IPS-18a (cell line): Measurements from ENCODE around the gene CACNA2D1.
"Not testable (repeated sequence)": the region's sequence is repeated elsewhere in the genome, so short reads cannot be mapped to it uniquely, and the experiment has no call there.

ENCODE experiments used
- H3K27ac ChIP-seq: one replicate; pipeline ENCODE4 v1.5.1; 2013; ENCODE audit warnings: low read length
- H3K27me3 ChIP-seq: one replicate; pipeline ENCODE4 v1.6.1; 2013; ENCODE audit warnings: mild to moderate bottlenecking, low read length; ENCODE audit not compliant: control insufficient read depth, insufficient read depth
- H3K36me3 ChIP-seq: one replicate; pipeline ENCODE4 v1.6.1; 2013; ENCODE audit warnings: low read depth, low read length; ENCODE audit not compliant: control insufficient read depth
- H3K4me1 ChIP-seq: one replicate; pipeline ENCODE4 v1.6.1; 2013; ENCODE audit warnings: low read depth, low read length; ENCODE audit not compliant: control insufficient read depth
- H3K4me3 ChIP-seq: one replicate; pipeline ENCODE4 v1.5.1; 2013; ENCODE audit warnings: low read length
- H3K9ac ChIP-seq: one replicate; pipeline ENCODE4 v1.6.1; 2013; ENCODE audit warnings: mild to moderate bottlenecking, low read length, moderate library complexity
- H3K9me3 ChIP-seq: one replicate; pipeline ENCODE4 v1.6.1; 2013; ENCODE audit warnings: low read depth, low read length; ENCODE audit not compliant: control insufficient read depth

Gene CACNA2D1

DNA sequence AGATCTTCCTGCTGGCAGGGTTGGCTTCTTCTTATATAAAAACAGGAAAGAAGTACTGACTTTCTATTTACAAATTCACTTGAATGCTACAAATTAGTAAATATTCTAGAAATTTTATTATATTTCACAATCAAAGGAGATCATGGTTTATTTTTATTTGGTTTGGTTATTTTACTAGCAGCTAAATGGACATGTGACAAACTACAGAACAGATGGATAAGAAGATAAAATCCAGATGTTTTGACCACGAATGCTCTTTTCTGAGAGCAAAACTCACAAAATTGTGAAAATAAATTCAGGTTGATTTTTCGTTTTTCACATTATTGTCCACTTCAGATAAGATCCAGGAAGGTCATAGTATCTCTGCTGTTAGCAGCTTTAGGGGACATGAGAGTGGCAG is 55.4 kb downstream of the CACNA2D1 start:
- Histone ChIP-seq H3K27me3 (peaks cover 24% of the 10 kb centered on the region), H3K9ac (no peak overlapping the region), H3K4me1 (peaks cover 3% of the 10 kb centered on the region), H3K36me3 (no peaks in the 10 kb centered on the region), H3K9me3 (no peaks in the 10 kb centered on the region), H3K27ac (no peak overlapping the region), H3K4me3 (no peak overlapping the region)

- not testable (repeated sequence) for H3K9ac ChIP-seq, H3K9me3 ChIP-seq, H3K4me3 ChIP-seq, H3K27ac ChIP-seq, H3K4me1 ChIP-seq, H3K36me3 ChIP-seq
- H3K27me3 ChIP-seq, result peaks cover 24% of the 10 kb centered on the region
Measured at GRCh38 chr7:82386571-82386970, 57.0 kb downstream of the CACNA2D1 start.

- H3K4me1 ChIP-seq, result peaks cover 6% of the 10 kb centered on the region
- H3K36me3 ChIP-seq, result no peaks in the 10 kb centered on the region
- no peak overlapping the region for H3K27ac ChIP-seq
- H3K9me3 ChIP-seq, result no peaks in the 10 kb centered on the region
- no peak overlapping the region for H3K4me3 ChIP-seq
- peaks cover 24% of the 10 kb centered on the region for H3K27me3 ChIP-seq
- no peak overlapping the region for H3K9ac ChIP-seq
Measured at GRCh38 chr7:82384779-82385178, 58.8 kb downstream of the CACNA2D1 start.

DNA sequence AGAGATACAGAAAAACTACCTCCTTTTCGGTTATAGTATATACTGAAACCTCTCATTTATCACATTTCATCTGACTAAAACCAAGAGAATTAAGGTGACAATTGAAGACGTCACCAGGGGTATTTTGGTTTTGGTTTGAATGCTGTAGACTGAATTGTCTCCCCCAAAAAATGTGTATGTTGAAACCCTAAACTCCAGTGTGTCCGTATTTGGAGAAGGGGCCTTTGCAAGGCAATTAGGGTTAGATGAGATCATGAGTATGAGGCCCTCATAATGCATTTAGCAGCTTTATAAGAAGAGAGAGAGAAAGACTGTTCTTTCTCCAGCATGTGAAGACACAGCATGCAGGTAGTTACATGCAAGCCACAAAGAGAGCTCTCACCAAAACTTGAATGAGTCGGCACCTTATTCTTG is 59.5 kb downstream of the CACNA2D1 start:
- no peaks in the 10 kb centered on the region for H3K9me3 ChIP-seq
- peaks cover 24% of the 10 kb centered on the region for H3K27me3 ChIP-seq
- no peak overlapping the region for H3K9ac ChIP-seq
- no peak overlapping the region for H3K27ac ChIP-seq
- H3K4me3 ChIP-seq, result no peak overlapping the region
- no peaks in the 10 kb centered on the region for H3K36me3 ChIP-seq
- H3K4me1 ChIP-seq, result peaks cover 6% of the 10 kb centered on the region

DNA sequence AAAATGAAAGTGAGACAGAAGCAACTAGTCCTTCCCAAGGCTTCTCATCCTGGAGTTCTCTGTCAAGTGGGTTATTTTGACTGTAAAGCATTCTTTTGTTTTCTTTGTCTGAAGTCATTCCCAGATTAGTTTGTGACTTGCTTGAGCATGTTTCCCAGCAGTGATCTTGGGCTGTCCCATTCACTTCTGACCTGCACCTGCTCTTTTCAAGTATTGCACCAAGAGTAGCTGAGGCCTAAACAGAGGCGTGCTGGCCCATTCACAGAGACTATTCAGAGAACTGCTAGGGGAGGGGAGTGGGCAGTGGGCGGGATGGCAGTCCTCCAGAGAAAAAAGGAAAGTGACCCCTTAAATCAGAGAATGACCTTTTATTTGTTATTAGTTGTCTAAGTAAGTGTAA is 61.3 kb downstream of the CACNA2D1 start:
- Histone ChIP-seq H3K4me1 (peaks cover 6% of the 10 kb centered on the region), H3K4me3 (no peak overlapping the region)

GRCh38 chr7:82376739-82377138 is 66.8 kb downstream of the CACNA2D1 start:
- Histone ChIP-seq H3K36me3 (no peaks in the 10 kb centered on the region), H3K9ac (no peak overlapping the region), H3K4me1 (peaks cover 10% of the 10 kb centered on the region), H3K27me3 (no peaks in the 10 kb centered on the region), H3K4me3 (no peak overlapping the region), H3K9me3 (no peaks in the 10 kb centered on the region), H3K27ac (no peak overlapping the region)

More for the DNA sequence above, 61.3 kb downstream of the CACNA2D1 start:
- Histone ChIP-seq H3K9me3 (no peaks in the 10 kb centered on the region), H3K27ac (no peak overlapping the region), H3K9ac (no peak overlapping the region), H3K36me3 (no peaks in the 10 kb centered on the region), H3K27me3 (peaks cover 24% of the 10 kb centered on the region)

- Histone ChIP-seq H3K36me3 (no peaks in the 10 kb centered on the region), H3K4me3 (no peak overlapping the region), H3K9ac (no peak overlapping the region), H3K9me3 (no peaks in the 10 kb centered on the region), H3K27ac (no peak overlapping the region), H3K27me3 (no peaks in the 10 kb centered on the region), H3K4me1 (peaks cover 10% of the 10 kb centered on the region)
Measured at GRCh38 chr7:82375713-82376112, 67.9 kb downstream of the CACNA2D1 start.

DNA sequence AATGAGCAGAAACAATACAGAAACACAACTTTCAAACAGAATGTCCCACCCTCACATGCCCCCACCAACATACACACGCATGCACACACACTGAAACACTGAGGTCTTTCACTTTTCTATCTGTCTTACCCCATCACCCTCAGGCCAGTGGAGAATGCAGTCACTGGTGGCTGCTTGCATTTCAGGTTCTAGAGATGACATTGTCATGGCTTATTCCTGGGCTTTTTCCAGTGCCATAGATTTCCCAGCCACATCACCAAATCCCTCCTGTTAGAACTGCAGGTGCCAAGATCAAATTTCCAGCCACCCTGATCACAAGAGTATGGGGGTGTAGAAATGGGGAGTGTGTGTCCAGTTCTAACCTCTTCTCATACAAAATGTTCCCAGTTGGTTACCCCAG is 68.4 kb downstream of the CACNA2D1 start:
- H3K4me1 ChIP-seq, result peaks cover 10% of the 10 kb centered on the region
- H3K36me3 ChIP-seq, result no peaks in the 10 kb centered on the region
- no peaks in the 10 kb centered on the region for H3K27me3 ChIP-seq
- H3K4me3 ChIP-seq, result no peak overlapping the region
- no peak overlapping the region for H3K27ac ChIP-seq
- no peaks in the 10 kb centered on the region for H3K9me3 ChIP-seq
- H3K9ac ChIP-seq, result no peak overlapping the region

- Histone ChIP-seq H3K36me3 (no peaks in the 10 kb centered on the region), H3K9ac (no peak overlapping the region), H3K4me1 (peaks cover 10% of the 10 kb centered on the region), H3K27me3 (no peaks in the 10 kb centered on the region), H3K4me3 (no peak overlapping the region), H3K9me3 (no peaks in the 10 kb centered on the region), H3K27ac (no peak overlapping the region)
Measured at GRCh38 chr7:82373926-82374635, 69.5 kb downstream of the CACNA2D1 start.

GRCh38 chr7:82364671-82365070 is 78.9 kb downstream of the CACNA2D1 start:
- no peak overlapping the region for H3K4me3 ChIP-seq

GRCh38 chr7:82364048-82364447 is 79.5 kb downstream of the CACNA2D1 start:
- Histone ChIP-seq H3K36me3 (no peaks in the 10 kb centered on the region), H3K4me3 (no peak overlapping the region), H3K9me3 (no peaks in the 10 kb centered on the region), H3K27ac (no peak overlapping the region), H3K9ac (no peak overlapping the region), H3K27me3 (no peaks in the 10 kb centered on the region), H3K4me1 (peaks cover 15% of the 10 kb centered on the region)

More at GRCh38 chr7:82364671-82365070, 78.9 kb downstream of the CACNA2D1 start:
- H3K27ac ChIP-seq, result no peak overlapping the region
- no peaks in the 10 kb centered on the region for H3K36me3 ChIP-seq
- peaks cover 15% of the 10 kb centered on the region for H3K4me1 ChIP-seq
- H3K9me3 ChIP-seq, result no peaks in the 10 kb centered on the region
- no peaks in the 10 kb centered on the region for H3K27me3 ChIP-seq
- H3K9ac ChIP-seq, result no peak overlapping the region

GRCh38 chr7:82362129-82362706 is 81.4 kb downstream of the CACNA2D1 start:
- no peak overlapping the region for H3K27ac ChIP-seq
- no peak overlapping the region for H3K4me3 ChIP-seq
- no peaks in the 10 kb centered on the region for H3K9me3 ChIP-seq
- no peak overlapping the region for H3K9ac ChIP-seq
- H3K36me3 ChIP-seq, result no peaks in the 10 kb centered on the region
- peaks cover 18% of the 10 kb centered on the region for H3K4me1 ChIP-seq
- H3K27me3 ChIP-seq, result no peaks in the 10 kb centered on the region
